ENCODE results near the gene PACSIN2. TPM values are rescaled to one million over a fixed set of nuclear protein-coding genes. Genes with fewer than 3 reads are reported as not detected.

The PACSIN2 gene
- total and polyA plus RNA-seq, 2 of the 13 experiments (the other 11 are each of a cell fraction or from before 2014, with no cell fraction given): 54.1 to 68.8 TPM

- no peak for TF ChIP-seq GRHL1 (CRISPR knock-in tag; conservative IDR thresholded peaks at IDR 0.05)
- TF ChIP-seq, protein P1, sequence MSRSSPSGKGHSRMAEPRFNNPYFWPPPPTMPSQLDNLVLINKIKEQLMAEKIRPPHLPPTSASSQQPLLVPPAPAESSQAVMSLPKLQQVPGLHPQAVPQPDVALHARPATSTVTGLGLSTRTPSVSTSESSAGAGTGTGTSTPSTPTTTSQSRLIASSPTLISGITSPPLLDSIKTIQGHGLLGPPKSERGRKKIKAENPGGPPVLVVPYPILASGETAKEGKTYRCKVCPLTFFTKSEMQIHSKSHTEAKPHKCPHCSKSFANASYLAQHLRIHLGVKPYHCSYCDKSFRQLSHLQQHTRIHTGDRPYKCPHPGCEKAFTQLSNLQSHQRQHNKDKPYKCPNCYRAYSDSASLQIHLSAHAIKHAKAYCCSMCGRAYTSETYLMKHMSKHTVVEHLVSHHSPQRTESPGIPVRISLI (CRISPR knock-in tag; IDR thresholded peaks at IDR 0.05; ENCODE audit: borderline replicate concordance): no peak
- TF ChIP-seq ZNF138 (CRISPR knock-in tag; IDR thresholded peaks at IDR 0.05; ENCODE audit: low read depth): no peak
- no peak for TF ChIP-seq IRX3 (CRISPR knock-in tag; IDR thresholded peaks at IDR 0.05; ENCODE audit: borderline replicate concordance, low read depth)
- peak; percentile 59; the same call in 1 of the 2 replicates for TF ChIP-seq FOXO1 (CRISPR knock-in tag; IDR thresholded peaks at IDR 0.05)
- no peak for TF ChIP-seq ZSCAN9 (CRISPR knock-in tag; IDR thresholded peaks at IDR 0.05; ENCODE audit: borderline replicate concordance)
- no peak for TF ChIP-seq RELA (CRISPR knock-in tag; IDR thresholded peaks at IDR 0.05)
- TF ChIP-seq RBFOX2 (IDR thresholded peaks at IDR 0.05; ENCODE audit: low read depth, low read length): 0 out of 2 replicates have a peak, but pooled peaks have one; percentile 20
- peak; percentile 88 for TF ChIP-seq SOX5 (CRISPR knock-in tag; IDR thresholded peaks at IDR 0.05; ENCODE audit: borderline replicate concordance)
- TF ChIP-seq LCORL (IDR thresholded peaks at IDR 0.05): no peak
- no peak for TF ChIP-seq LCORL (CRISPR knock-in tag; IDR thresholded peaks at IDR 0.05)
- peak; percentile 25; the same call in 1 of the 2 replicates for TF ChIP-seq MYC (CRISPR knock-in tag; IDR thresholded peaks at IDR 0.05; ENCODE audit: borderline replicate concordance)
- TF ChIP-seq NR2F1 (CRISPR knock-in tag; IDR thresholded peaks at IDR 0.05): peak in 1 of 2 experiments; percentile 50; a peak in 1 of 4 replicates
- TF ChIP-seq ZNF274 (CRISPR knock-in tag; IDR thresholded peaks at IDR 0.05): 0 out of 2 replicates have a peak, but pooled peaks have one; percentile 5
- TF ChIP-seq ZKSCAN8 (CRISPR knock-in tag; IDR thresholded peaks at IDR 0.05; ENCODE audit: borderline replicate concordance): no peak; the same call in 1 of the 2 replicates
- TF ChIP-seq, protein P2, sequence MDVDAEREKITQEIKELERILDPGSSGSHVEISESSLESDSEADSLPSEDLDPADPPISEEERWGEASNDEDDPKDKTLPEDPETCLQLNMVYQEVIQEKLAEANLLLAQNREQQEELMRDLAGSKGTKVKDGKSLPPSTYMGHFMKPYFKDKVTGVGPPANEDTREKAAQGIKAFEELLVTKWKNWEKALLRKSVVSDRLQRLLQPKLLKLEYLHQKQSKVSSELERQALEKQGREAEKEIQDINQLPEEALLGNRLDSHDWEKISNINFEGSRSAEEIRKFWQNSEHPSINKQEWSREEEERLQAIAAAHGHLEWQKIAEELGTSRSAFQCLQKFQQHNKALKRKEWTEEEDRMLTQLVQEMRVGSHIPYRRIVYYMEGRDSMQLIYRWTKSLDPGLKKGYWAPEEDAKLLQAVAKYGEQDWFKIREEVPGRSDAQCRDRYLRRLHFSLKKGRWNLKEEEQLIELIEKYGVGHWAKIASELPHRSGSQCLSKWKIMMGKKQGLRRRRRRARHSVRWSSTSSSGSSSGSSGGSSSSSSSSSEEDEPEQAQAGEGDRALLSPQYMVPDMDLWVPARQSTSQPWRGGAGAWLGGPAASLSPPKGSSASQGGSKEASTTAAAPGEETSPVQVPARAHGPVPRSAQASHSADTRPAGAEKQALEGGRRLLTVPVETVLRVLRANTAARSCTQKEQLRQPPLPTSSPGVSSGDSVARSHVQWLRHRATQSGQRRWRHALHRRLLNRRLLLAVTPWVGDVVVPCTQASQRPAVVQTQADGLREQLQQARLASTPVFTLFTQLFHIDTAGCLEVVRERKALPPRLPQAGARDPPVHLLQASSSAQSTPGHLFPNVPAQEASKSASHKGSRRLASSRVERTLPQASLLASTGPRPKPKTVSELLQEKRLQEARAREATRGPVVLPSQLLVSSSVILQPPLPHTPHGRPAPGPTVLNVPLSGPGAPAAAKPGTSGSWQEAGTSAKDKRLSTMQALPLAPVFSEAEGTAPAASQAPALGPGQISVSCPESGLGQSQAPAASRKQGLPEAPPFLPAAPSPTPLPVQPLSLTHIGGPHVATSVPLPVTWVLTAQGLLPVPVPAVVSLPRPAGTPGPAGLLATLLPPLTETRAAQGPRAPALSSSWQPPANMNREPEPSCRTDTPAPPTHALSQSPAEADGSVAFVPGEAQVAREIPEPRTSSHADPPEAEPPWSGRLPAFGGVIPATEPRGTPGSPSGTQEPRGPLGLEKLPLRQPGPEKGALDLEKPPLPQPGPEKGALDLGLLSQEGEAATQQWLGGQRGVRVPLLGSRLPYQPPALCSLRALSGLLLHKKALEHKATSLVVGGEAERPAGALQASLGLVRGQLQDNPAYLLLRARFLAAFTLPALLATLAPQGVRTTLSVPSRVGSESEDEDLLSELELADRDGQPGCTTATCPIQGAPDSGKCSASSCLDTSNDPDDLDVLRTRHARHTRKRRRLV (CRISPR knock-in tag; IDR thresholded peaks at IDR 0.05): no peak
- TF ChIP-seq ELF3 (CRISPR knock-in tag; IDR thresholded peaks at IDR 0.05): peak; percentile 84
- peak; percentile 36 for TF ChIP-seq ASH2L (IDR thresholded peaks at IDR 0.05; ENCODE audit: insufficient read length, low read depth, low read length)
- peak; percentile 35; the same call in 1 of the 2 replicates for TF ChIP-seq ZBTB20 (CRISPR knock-in tag; IDR thresholded peaks at IDR 0.05; ENCODE audit: borderline replicate concordance, low read depth)
- no peak for TF ChIP-seq ZNF34 (CRISPR knock-in tag; IDR thresholded peaks at IDR 0.05; ENCODE audit: borderline replicate concordance)
- no peak for TF ChIP-seq ZNF264 (CRISPR knock-in tag; IDR thresholded peaks at IDR 0.05)
- no peak for TF ChIP-seq MAF1 (CRISPR knock-in tag; IDR thresholded peaks at IDR 0.05; ENCODE audit: borderline replicate concordance)
Observed at GRCh38 chr22:42947211-42947990, 67.5 kb downstream of the PACSIN2 start (continued).
